HCT116 (cell line): ENCODE data around the gene ANKRD9. TPM values are rescaled to one million over a fixed set of nuclear protein-coding genes. Genes with fewer than 3 reads are reported as not detected.

ENCODE experiments used
- ATAC-seq: fragments of 200-7000 bp; cut with Tn5 transposase; 2 replicates; pipeline ENCODE4 v1.9.1; 2020; ENCODE audit warnings: mild to moderate bottlenecking, moderate library complexity
- BruUV-seq: library from RNA; stranded (reverse); fragments of 400-500 nt; replicated peaks from 2 replicates; lab custom pipeline; 2021; lab: Mats Ljungman, UMichigan
- CTCF ChIA-PET: fragments of 300-600 bp; sonication (Branson Sonifier 250); formaldehyde crosslinking; loops from one replicate; lab custom pipeline; 2021; ENCODE audit warnings: antibody characterized with exemption; lab: Charles Lee
- POLR2A ChIA-PET: fragments of 300-600, 350-600 bp; sonication (Branson Sonifier 250); formaldehyde crosslinking; loops from one replicate; lab custom pipeline; 2021; ENCODE audit warnings: antibody characterized with exemption; lab: Charles Lee
- RAD21 ChIA-PET, 2 experiments: fragments of 300-600 bp; sonication (Branson Sonifier 250); formaldehyde crosslinking; loops; one replicate each; lab custom pipeline; 2023; ENCODE audit warnings: low total read pairs in 2 of 2; ENCODE audit not compliant: uncharacterized antibody in 2 of 2, unreplicated experiment in 2 of 2, low non-redundant PET in 1 of 2; lab: Charles Lee
- DNase-seq: peaks from one replicate; pipeline ENCODE4 v3.0.0-alpha.2; 2010; ENCODE audit warnings: low read depth, low spot score
- H2AFZ ChIP-seq: fragments of 200-600 bp; shearing (Covaris generic), sonication (generic); 2 replicates; pipeline ENCODE4 v1.6.1; 2017; ENCODE audit warnings: low read depth, mixed run types, mixed read lengths, antibody characterized with exemption, low read length; ENCODE audit not compliant: poor library complexity, severe bottlenecking
- H3K27ac ChIP-seq: 2 replicates; pipeline ENCODE4 v1.5.1; 2012; ENCODE audit warnings: low read depth, low read length
- H3K27me3 ChIP-seq: fragments of 200-600 bp; sonication (generic); 2 replicates; pipeline ENCODE4 v1.6.1; 2016; ENCODE audit warnings: mixed run types, low read length, mixed read lengths; ENCODE audit not compliant: insufficient read depth
- H3K36me3 ChIP-seq, 2 experiments: fragments of 200-500 bp in 1 of 2; fragments of 200-600 bp in 1 of 2; sonication (Bioruptor generic) in 1 of 2; sonication (generic) in 1 of 2; 2 replicates each; pipeline versions ENCODE4 v1.5.1 to v1.6.1; 2014 to 2016; ENCODE audit warnings: low read length in 2 of 2, inconsistent platforms in 1 of 2, mixed read lengths in 1 of 2, mixed run types in 1 of 2; ENCODE audit not compliant: insufficient read depth in 2 of 2, control insufficient read depth in 1 of 2
- H3K4me1 ChIP-seq, 2 experiments: fragments of 200-600 bp in 1 of 2; sonication (generic) in 1 of 2; 2 replicates each; pipeline versions ENCODE4 v1.5.1 to v1.6.1; 2012 to 2017; ENCODE audit warnings: low read length in 2 of 2, inconsistent platforms in 1 of 2, mild to moderate bottlenecking in 1 of 2, mixed read lengths in 1 of 2, mixed run types in 1 of 2, moderate library complexity in 1 of 2; ENCODE audit not compliant: insufficient read depth in 2 of 2, control insufficient read depth in 1 of 2
- H3K4me2 ChIP-seq: fragments of 200-600 bp; sonication (generic); 2 replicates; pipeline ENCODE4 v1.6.1; 2017; ENCODE audit warnings: mixed run types, low read length, mixed read lengths
- H3K4me3 ChIP-seq, 2 experiments: fragments of 200-600 bp in 1 of 2; sonication (generic) in 1 of 2; replicated peaks in 1 of 2; 2 replicates each; pipeline ENCODE4 v1.5.1; 2011 to 2016; ENCODE audit warnings: low read length in 2 of 2, control low read depth in 1 of 2, low read depth in 1 of 2, mild to moderate bottlenecking in 1 of 2, mixed read lengths in 1 of 2, mixed run types in 1 of 2
- H3K79me2 ChIP-seq: fragments of 200-600 bp; sonication (generic); 2 replicates; pipeline ENCODE4 v1.6.1; 2017; ENCODE audit warnings: mild to moderate bottlenecking, mixed run types, low read length, moderate library complexity, mixed read lengths; ENCODE audit not compliant: insufficient read depth
- H3K9ac ChIP-seq: fragments of 200-600 bp; sonication (generic); 2 replicates; pipeline ENCODE4 v1.6.1; 2016; ENCODE audit warnings: low read length, mixed read lengths
- H3K9me2 ChIP-seq: fragments of 200-600 bp; sonication (generic), shearing (Covaris generic); 2 replicates; pipeline ENCODE4 v1.6.1; 2017; ENCODE audit warnings: mixed run types, mild to moderate bottlenecking, moderate library complexity; ENCODE audit not compliant: insufficient read depth
- H3K9me3 ChIP-seq, 2 experiments: fragments of 200-500 bp in 1 of 2; fragments of 200-600 bp in 1 of 2; sonication (Bioruptor generic) in 1 of 2; sonication (generic) in 1 of 2; 2 replicates each; pipeline ENCODE4 v1.6.1; 2014 to 2017; ENCODE audit warnings: low read length in 2 of 2, mixed read lengths in 2 of 2, inconsistent platforms in 1 of 2, low read depth in 1 of 2, mild to moderate bottlenecking in 1 of 2, mixed run types in 1 of 2, moderate library complexity in 1 of 2; ENCODE audit not compliant: control insufficient read depth in 1 of 2, insufficient read depth in 1 of 2
- H4K20me1 ChIP-seq: fragments of 200-600 bp; sonication (generic), shearing (Covaris generic); 2 replicates; pipeline ENCODE4 v1.6.1; 2017; ENCODE audit warnings: mixed run types, mild to moderate bottlenecking, moderate library complexity; ENCODE audit not compliant: insufficient read depth
- CBX3 ChIP-seq: IDR thresholded peaks from 2 replicates; pipeline ENCODE4 v1.6.1; 2012; ENCODE audit warnings: low read depth
- CEBPB ChIP-seq: IDR thresholded peaks from 2 replicates; pipeline ENCODE4 v1.6.1; 2012; ENCODE audit warnings: low read depth
- EZH2 ChIP-seq: fragments of 200-600 bp; sonication (generic); IDR thresholded peaks from 2 replicates; pipeline ENCODE4 v1.6.1; 2017; ENCODE audit warnings: antibody characterized with exemption, mixed run types
- MAX ChIP-seq: IDR thresholded peaks from 2 replicates; pipeline ENCODE4 v1.6.1; 2012
- POLR2A ChIP-seq: IDR thresholded peaks from 2 replicates; pipeline ENCODE4 v1.7.0; 2011; ENCODE audit warnings: borderline replicate concordance; ENCODE audit not compliant: insufficient read depth, insufficient read length; ENCODE audit errors: extremely low read depth
- SIN3A ChIP-seq: IDR thresholded peaks from 2 replicates; pipeline ENCODE4 v1.6.1; 2012; ENCODE audit warnings: low read depth
- YY1 ChIP-seq: IDR thresholded peaks from 2 replicates; pipeline ENCODE4 v1.6.1; 2011; ENCODE audit warnings: low read length, low read depth, moderate library complexity, mild to moderate bottlenecking; ENCODE audit not compliant: insufficient replicate concordance; ENCODE audit errors: extremely low read depth
- intact Hi-C: fragments of 100-400 bp; cut with micrococcal nuclease; formaldehyde crosslinking; loops from 2 replicates; pipeline ENCODE4 v1.10.0; 2022
- total RNA-seq: library from RNA; stranded (reverse); gene quantifications from one replicate; pipeline ENCODE4 v1.2.1, GENCODE V29; 2021; ENCODE audit not compliant: unreplicated experiment
- TF ChIP-seq, protein P1 (sequence below): IDR thresholded peaks from 2 replicates; pipeline ENCODE4 v1.6.1; 2011; ENCODE audit warnings: mild to moderate bottlenecking, low read length, moderate library complexity; ENCODE audit not compliant: insufficient replicate concordance; ENCODE audit errors: extremely low read depth
- TF ChIP-seq, protein P2 (sequence below): IDR thresholded peaks from 2 replicates; pipeline ENCODE4 v1.6.1; 2012; ENCODE audit warnings: low read depth

Gene ANKRD9
- total RNA-seq, 1 experiment from 2014 or later, result 29.0 TPM

- no peak overlapping the region for H3K9ac ChIP-seq
- ChIA-PET CTCF (no interaction called here), RAD21 (no interaction called here), POLR2A (interaction anchor here (1.2 to 2.9 kb wide), 2 partner anchors 29 to 33 kb away, joined by 5 to 8 read pairs; no protein-coding TSS in a partner anchor)
- TF ChIP-seq, protein P1, sequence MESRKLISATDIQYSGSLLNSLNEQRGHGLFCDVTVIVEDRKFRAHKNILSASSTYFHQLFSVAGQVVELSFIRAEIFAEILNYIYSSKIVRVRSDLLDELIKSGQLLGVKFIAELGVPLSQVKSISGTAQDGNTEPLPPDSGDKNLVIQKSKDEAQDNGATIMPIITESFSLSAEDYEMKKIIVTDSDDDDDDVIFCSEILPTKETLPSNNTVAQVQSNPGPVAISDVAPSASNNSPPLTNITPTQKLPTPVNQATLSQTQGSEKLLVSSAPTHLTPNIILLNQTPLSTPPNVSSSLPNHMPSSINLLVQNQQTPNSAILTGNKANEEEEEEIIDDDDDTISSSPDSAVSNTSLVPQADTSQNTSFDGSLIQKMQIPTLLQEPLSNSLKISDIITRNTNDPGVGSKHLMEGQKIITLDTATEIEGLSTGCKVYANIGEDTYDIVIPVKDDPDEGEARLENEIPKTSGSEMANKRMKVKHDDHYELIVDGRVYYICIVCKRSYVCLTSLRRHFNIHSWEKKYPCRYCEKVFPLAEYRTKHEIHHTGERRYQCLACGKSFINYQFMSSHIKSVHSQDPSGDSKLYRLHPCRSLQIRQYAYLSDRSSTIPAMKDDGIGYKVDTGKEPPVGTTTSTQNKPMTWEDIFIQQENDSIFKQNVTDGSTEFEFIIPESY, result no peak
- no peak for TF ChIP-seq SIN3A
- no peak for TF ChIP-seq CBX3
- TF ChIP-seq POLR2A, result no peak
- no peak for TF ChIP-seq EZH2
- H2AFZ ChIP-seq, result no peak overlapping the region
- no TSS peak for BruUV-seq
- H3K4me3 ChIP-seq, result no peak overlapping the region
- peaks cover 18% of the 10 kb centered on the region for H3K79me2 ChIP-seq
- no peak overlapping the region for H3K4me2 ChIP-seq
- no peak overlapping the region for H3K27ac ChIP-seq
- H3K9me2 ChIP-seq, result no peaks in the 10 kb centered on the region
- DNase-seq (no peak), ATAC-seq (no peak)
- no peaks in the 10 kb centered on the region for H3K9me3 ChIP-seq
- H4K20me1 ChIP-seq, result no peaks in the 10 kb centered on the region
- H3K27me3 ChIP-seq, result no peaks in the 10 kb centered on the region
- intact Hi-C loops, result no loop called here
- H3K36me3 ChIP-seq, result no peaks in the 10 kb centered on the region
- H3K4me1 ChIP-seq, result peaks cover 6 to 20% of the 10 kb centered on the region in 2 experiments; a peak in 2 of 4 replicates
Observed at GRCh38 chr14:102557434-102558226, 48.1 kb upstream of the ANKRD9 start.

- POLR2A ChIA-PET, result no interaction called here
- intact Hi-C loops, result no loop called here
- TF ChIP-seq SIN3A (no peak), MAX (no peak), CEBPB (no peak), YY1 (no peak)
- TF ChIP-seq, protein P2, sequence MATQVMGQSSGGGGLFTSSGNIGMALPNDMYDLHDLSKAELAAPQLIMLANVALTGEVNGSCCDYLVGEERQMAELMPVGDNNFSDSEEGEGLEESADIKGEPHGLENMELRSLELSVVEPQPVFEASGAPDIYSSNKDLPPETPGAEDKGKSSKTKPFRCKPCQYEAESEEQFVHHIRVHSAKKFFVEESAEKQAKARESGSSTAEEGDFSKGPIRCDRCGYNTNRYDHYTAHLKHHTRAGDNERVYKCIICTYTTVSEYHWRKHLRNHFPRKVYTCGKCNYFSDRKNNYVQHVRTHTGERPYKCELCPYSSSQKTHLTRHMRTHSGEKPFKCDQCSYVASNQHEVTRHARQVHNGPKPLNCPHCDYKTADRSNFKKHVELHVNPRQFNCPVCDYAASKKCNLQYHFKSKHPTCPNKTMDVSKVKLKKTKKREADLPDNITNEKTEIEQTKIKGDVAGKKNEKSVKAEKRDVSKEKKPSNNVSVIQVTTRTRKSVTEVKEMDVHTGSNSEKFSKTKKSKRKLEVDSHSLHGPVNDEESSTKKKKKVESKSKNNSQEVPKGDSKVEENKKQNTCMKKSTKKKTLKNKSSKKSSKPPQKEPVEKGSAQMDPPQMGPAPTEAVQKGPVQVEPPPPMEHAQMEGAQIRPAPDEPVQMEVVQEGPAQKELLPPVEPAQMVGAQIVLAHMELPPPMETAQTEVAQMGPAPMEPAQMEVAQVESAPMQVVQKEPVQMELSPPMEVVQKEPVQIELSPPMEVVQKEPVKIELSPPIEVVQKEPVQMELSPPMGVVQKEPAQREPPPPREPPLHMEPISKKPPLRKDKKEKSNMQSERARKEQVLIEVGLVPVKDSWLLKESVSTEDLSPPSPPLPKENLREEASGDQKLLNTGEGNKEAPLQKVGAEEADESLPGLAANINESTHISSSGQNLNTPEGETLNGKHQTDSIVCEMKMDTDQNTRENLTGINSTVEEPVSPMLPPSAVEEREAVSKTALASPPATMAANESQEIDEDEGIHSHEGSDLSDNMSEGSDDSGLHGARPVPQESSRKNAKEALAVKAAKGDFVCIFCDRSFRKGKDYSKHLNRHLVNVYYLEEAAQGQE, result no peak
- TF ChIP-seq, protein P1, result no peak
Observed at GRCh38 chr14:102556098-102556677, 46.6 kb upstream of the ANKRD9 start.

More at GRCh38 chr14:102556098-102556677, 46.6 kb upstream of the ANKRD9 start:
- Histone ChIP-seq H2AFZ (no peak overlapping the region), H3K4me3 (no peak overlapping the region), H3K9me3 (no peaks in the 10 kb centered on the region), H3K27ac (no peak overlapping the region), H3K79me2 (peaks cover 23% of the 10 kb centered on the region), H4K20me1 (no peaks in the 10 kb centered on the region), H3K4me2 (no peak overlapping the region), H3K9ac (no peak overlapping the region), H3K36me3 (no peaks in the 10 kb centered on the region), H3K27me3 (no peaks in the 10 kb centered on the region), H3K9me2 (no peaks in the 10 kb centered on the region), H3K4me1 (peaks cover 12 to 35% of the 10 kb centered on the region in 2 experiments)
- DNase-seq (no peak), ATAC-seq (no peak)
- ChIA-PET RAD21 (no interaction called here), CTCF (no interaction called here)
- BruUV-seq, result no TSS peak
